ENCODE data around the gene GKN2.

The GKN2 gene

DNA sequence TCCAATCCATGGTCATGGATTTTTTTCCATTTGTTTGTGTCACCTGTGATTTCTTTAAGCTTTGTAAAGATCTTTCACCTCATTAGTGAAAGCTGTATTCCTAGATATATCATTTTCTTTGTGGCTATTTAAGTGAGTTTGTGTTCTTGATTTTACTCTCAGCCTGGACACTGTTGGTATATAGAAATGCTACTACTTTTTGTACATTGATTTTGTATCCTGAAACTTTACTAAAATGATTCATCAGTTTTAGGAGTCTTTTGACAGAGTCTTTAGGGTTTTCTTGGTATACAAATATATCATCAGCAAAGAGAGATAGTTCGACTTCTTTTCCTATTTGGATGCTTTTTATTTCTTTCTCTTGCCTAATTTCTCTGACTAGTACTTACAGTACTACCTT lies 12.3 kb downstream of the GKN2 start:
- H3K4me3 ChIP-seq (ENCODE audit: low read length in 2 of 2): no peak overlapping the region
- no peaks in the 10 kb centered on the region for H3K4me1 ChIP-seq (ENCODE audit: control insufficient read depth in 2 of 2, insufficient read depth in 2 of 2, low read length in 2 of 2)
- H3K27me3 ChIP-seq (ENCODE audit: control insufficient read depth in 2 of 2, insufficient read depth in 2 of 2, low read length in 2 of 2): peaks cover 0 to under 1% of the 10 kb centered on the region in 2 donors
- no peak overlapping the region for H3K27ac ChIP-seq (ENCODE audit: low read depth in 2 of 2, low read length in 2 of 2)
- H3K9me3 ChIP-seq (ENCODE audit: control insufficient read depth in 2 of 2, low read length in 2 of 2): no peaks in the 10 kb centered on the region
- no peak overlapping the region for H3K9ac ChIP-seq (ENCODE audit: low read depth in 1 of 2, low read length in 2 of 2)
- no peaks in the 10 kb centered on the region for H3K36me3 ChIP-seq (ENCODE audit: control insufficient read depth in 2 of 2, insufficient read depth in 2 of 2, low read length in 2 of 2)

DNA sequence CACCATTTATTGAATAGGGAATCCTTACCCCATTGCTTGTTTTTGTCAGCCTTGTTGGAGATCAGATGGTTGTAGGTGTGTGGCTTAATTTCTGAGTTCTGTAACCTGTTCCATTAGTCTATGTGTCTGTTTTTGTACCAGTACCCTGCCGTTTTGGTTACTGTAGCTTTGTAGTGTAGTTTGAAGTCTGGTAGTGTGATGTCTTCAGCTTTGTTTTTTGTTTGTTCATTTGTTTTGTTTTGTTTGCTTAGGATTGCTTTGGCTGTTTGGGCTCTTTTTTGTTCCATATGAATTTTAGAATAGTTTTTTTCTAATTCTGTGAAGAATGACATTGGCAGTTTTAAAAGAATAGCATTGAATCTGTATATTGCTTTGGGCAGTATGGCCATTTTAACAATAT lies 12.7 kb downstream of the GKN2 start:
- Histone ChIP-seq H3K9ac (ENCODE audit: low read depth in 1 of 2, low read length in 2 of 2) (no peak overlapping the region), H3K36me3 (ENCODE audit: control insufficient read depth in 2 of 2, insufficient read depth in 2 of 2, low read length in 2 of 2) (no peaks in the 10 kb centered on the region), H3K4me3 (ENCODE audit: low read length in 2 of 2) (no peak overlapping the region), H3K27me3 (ENCODE audit: control insufficient read depth in 2 of 2, insufficient read depth in 2 of 2, low read length in 2 of 2) (peaks cover 0 to 1% of the 10 kb centered on the region in 2 donors), H3K9me3 (ENCODE audit: control insufficient read depth in 2 of 2, low read length in 2 of 2) (no peaks in the 10 kb centered on the region), H3K4me1 (ENCODE audit: control insufficient read depth in 2 of 2, insufficient read depth in 2 of 2, low read length in 2 of 2) (no peaks in the 10 kb centered on the region), H3K27ac (ENCODE audit: low read depth in 2 of 2, low read length in 2 of 2) (no peak overlapping the region)

DNA sequence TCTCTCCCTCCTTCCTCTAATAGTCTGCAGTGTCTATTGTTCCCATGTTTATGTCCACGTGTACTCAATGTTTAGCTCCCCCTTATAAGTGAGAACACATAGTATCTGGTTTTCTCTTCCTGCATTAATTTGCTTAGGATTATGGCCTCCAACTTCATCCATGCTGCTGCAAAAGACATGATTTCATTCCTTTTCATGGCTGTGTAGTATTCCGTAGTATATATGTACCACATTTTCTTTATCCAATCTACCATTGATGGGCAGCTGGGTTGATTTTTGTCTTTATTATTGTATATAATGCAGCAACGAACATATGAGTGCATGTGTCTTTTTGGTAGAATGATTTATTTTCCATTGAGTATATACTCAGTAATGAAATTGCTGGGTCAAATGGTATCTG lies 13.8 kb downstream of the GKN2 start:
- H3K4me1 ChIP-seq (ENCODE audit: control insufficient read depth in 2 of 2, insufficient read depth in 2 of 2, low read length in 2 of 2): no peaks in the 10 kb centered on the region
- no peaks in the 10 kb centered on the region for H3K36me3 ChIP-seq (ENCODE audit: control insufficient read depth in 2 of 2, insufficient read depth in 2 of 2, low read length in 2 of 2)
- H3K27me3 ChIP-seq (ENCODE audit: control insufficient read depth in 2 of 2, insufficient read depth in 2 of 2, low read length in 2 of 2): peaks cover 0 to 1% of the 10 kb centered on the region in 2 donors
- no peaks in the 10 kb centered on the region for H3K9me3 ChIP-seq (ENCODE audit: control insufficient read depth in 2 of 2, low read length in 2 of 2)
- H3K27ac ChIP-seq (ENCODE audit: low read depth in 2 of 2, low read length in 2 of 2): no peak overlapping the region
- no peak overlapping the region for H3K9ac ChIP-seq (ENCODE audit: low read depth in 1 of 2, low read length in 2 of 2)
- no peak overlapping the region for H3K4me3 ChIP-seq (ENCODE audit: low read length in 2 of 2)

DNA sequence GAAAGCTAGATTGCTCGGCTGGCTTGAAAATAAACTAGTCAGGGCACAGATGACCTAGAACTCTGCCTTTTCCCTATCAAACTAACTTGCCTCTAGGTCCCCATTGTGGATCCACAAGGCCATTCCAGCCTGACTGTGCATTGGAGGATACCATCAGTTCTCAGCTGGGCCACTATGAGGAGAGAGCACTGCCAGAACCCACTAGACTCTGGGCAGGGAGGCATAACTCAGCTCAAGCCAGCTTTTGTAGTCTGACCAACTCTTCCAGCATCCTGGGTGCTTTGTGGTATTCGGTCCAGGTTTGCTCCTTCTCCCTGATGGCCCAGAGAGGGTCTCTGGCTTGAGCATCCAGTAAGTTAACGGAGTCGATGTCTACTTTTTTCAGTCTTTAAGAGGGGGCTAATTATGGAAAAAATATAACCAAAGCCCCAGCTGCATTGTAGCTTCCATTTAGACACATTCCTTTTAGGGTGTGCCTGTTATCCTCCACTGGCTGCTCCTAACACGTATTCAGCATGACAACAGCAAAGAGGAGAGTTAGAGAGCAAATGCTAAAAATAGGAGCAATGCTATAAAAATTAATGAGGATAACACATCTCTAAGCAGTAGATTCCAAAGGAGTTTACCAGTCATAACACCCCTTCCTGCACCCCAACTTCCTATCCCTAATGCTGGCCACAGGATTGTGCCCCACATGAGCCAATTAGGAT lies 15.2 kb downstream of the GKN2 start:
- Histone ChIP-seq H3K27ac (ENCODE audit: low read depth in 2 of 2, low read length in 2 of 2) (no peak overlapping the region), H3K4me1 (ENCODE audit: control insufficient read depth in 2 of 2, insufficient read depth in 2 of 2, low read length in 2 of 2) (no peaks in the 10 kb centered on the region), H3K4me3 (ENCODE audit: low read length in 2 of 2) (no peak overlapping the region), H3K36me3 (ENCODE audit: control insufficient read depth in 2 of 2, insufficient read depth in 2 of 2, low read length in 2 of 2) (no peaks in the 10 kb centered on the region), H3K9me3 (ENCODE audit: control insufficient read depth in 2 of 2, low read length in 2 of 2) (no peaks in the 10 kb centered on the region), H3K9ac (ENCODE audit: low read depth in 1 of 2, low read length in 2 of 2) (no peak overlapping the region), H3K27me3 (ENCODE audit: control insufficient read depth in 2 of 2, insufficient read depth in 2 of 2, low read length in 2 of 2) (peaks cover 0 to 1% of the 10 kb centered on the region in 2 donors)

DNA sequence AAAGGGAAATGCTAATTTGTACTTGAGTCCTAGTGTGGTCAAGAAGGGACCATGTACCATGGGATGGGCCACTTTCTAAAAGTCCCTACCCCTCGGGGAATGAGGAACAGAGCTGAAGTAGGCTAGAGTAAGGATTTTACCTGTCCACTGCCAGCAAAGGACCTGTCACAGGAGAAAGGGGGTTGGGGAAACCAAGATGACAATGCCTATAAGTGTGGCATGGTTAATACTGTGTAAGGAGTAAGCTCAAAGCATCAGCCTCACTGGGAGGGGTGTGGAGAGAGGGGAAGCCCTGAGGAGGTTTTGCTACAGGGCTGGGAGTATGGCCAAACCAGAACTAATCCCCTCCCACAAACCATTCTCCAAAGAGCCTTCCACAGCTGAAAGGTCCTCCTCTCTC lies 15.8 kb downstream of the GKN2 start:
- H3K27ac ChIP-seq (ENCODE audit: low read depth in 2 of 2, low read length in 2 of 2): no peak overlapping the region
- no peaks in the 10 kb centered on the region for H3K9me3 ChIP-seq (ENCODE audit: control insufficient read depth in 2 of 2, low read length in 2 of 2)
- H3K27me3 ChIP-seq (ENCODE audit: control insufficient read depth in 2 of 2, insufficient read depth in 2 of 2, low read length in 2 of 2): peaks cover 0 to 1% of the 10 kb centered on the region in 2 donors
- no peak overlapping the region for H3K4me3 ChIP-seq (ENCODE audit: low read length in 2 of 2)
- H3K36me3 ChIP-seq (ENCODE audit: control insufficient read depth in 2 of 2, insufficient read depth in 2 of 2, low read length in 2 of 2): no peaks in the 10 kb centered on the region
- no peak overlapping the region for H3K9ac ChIP-seq (ENCODE audit: low read depth in 1 of 2, low read length in 2 of 2)
- no peaks in the 10 kb centered on the region for H3K4me1 ChIP-seq (ENCODE audit: control insufficient read depth in 2 of 2, insufficient read depth in 2 of 2, low read length in 2 of 2)

DNA sequence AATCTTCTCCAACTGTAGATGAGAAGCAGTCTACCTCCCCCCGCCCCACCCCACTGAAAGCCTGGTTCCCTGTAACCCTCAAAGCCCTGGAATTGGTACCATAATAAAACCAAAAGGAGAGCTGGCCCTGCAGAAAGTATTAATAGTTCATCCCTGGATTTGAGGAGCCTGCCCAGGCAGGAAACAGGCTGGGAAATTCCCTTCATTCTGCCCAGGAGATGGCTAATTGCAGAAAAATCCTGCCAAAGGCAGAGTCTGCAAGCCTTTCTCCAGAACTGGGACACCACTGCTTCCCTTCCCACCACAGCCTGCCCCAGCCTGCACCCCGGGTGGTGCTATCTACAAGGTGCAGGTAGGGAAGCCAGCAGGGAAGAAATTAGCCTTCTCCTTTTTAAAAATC lies 16.3 kb downstream of the GKN2 start:
- Histone ChIP-seq H3K27me3 (ENCODE audit: control insufficient read depth in 2 of 2, insufficient read depth in 2 of 2, low read length in 2 of 2) (peaks cover 0 to 1% of the 10 kb centered on the region in 2 donors), H3K36me3 (ENCODE audit: control insufficient read depth in 2 of 2, insufficient read depth in 2 of 2, low read length in 2 of 2) (no peaks in the 10 kb centered on the region), H3K9ac (ENCODE audit: low read depth in 1 of 2, low read length in 2 of 2) (no peak overlapping the region), H3K4me1 (ENCODE audit: control insufficient read depth in 2 of 2, insufficient read depth in 2 of 2, low read length in 2 of 2) (no peaks in the 10 kb centered on the region), H3K4me3 (ENCODE audit: low read length in 2 of 2) (no peak overlapping the region), H3K27ac (ENCODE audit: low read depth in 2 of 2, low read length in 2 of 2) (no peak overlapping the region), H3K9me3 (ENCODE audit: control insufficient read depth in 2 of 2, low read length in 2 of 2) (no peaks in the 10 kb centered on the region)

DNA sequence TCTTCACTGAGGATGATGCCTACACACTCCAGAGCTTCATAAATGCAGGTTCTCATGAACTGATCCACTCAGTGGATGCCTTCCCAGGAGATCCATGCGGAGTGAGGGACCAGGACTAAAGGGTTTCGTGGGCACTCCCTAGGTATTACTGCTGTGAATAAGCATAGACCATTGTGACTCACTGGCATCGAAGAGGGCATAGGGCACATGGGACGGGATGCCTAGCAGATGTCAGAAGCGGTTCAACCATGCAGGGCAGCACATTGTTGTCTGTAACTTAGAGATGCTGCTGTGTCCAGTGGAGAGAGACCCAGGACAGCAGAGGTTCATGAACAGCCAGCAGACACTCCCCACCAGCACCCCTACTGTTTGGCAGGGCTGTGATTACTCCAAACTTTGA lies 17.2 kb downstream of the GKN2 start:
- H3K9me3 ChIP-seq (ENCODE audit: control insufficient read depth in 2 of 2, low read length in 2 of 2): no peaks in the 10 kb centered on the region
- H3K4me3 ChIP-seq (ENCODE audit: low read length in 2 of 2): no peak overlapping the region
- H3K9ac ChIP-seq (ENCODE audit: low read depth in 1 of 2, low read length in 2 of 2): no peak overlapping the region
- no peaks in the 10 kb centered on the region for H3K4me1 ChIP-seq (ENCODE audit: control insufficient read depth in 2 of 2, insufficient read depth in 2 of 2, low read length in 2 of 2)
- no peaks in the 10 kb centered on the region for H3K36me3 ChIP-seq (ENCODE audit: control insufficient read depth in 2 of 2, insufficient read depth in 2 of 2, low read length in 2 of 2)
- no peak overlapping the region for H3K27ac ChIP-seq (ENCODE audit: low read depth in 2 of 2, low read length in 2 of 2)
- peaks cover 0 to 1% of the 10 kb centered on the region in 2 donors for H3K27me3 ChIP-seq (ENCODE audit: control insufficient read depth in 2 of 2, insufficient read depth in 2 of 2, low read length in 2 of 2)

DNA sequence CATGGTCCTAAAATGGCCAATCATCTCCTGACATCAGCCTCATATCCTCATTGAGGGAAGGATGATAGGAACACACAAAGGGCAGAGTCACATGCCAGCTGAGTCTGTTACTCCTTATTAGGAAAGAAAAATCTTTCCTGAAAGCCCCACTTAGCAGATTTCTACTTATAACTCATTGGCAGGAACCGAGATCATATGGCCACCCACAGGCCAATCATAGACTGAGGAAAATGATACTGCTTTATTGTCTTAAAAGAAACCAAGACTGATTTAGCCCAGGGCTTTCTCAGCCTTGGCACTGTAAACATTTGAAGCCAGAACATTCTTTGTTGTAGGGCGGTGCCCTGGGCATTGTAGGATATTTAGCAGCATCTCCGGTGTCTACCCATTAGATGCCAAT lies 18.7 kb downstream of the GKN2 start:
- Histone ChIP-seq H3K9me3 (ENCODE audit: control insufficient read depth in 2 of 2, low read length in 2 of 2) (no peaks in the 10 kb centered on the region), H3K36me3 (ENCODE audit: control insufficient read depth in 2 of 2, insufficient read depth in 2 of 2, low read length in 2 of 2) (no peaks in the 10 kb centered on the region)

DNA sequence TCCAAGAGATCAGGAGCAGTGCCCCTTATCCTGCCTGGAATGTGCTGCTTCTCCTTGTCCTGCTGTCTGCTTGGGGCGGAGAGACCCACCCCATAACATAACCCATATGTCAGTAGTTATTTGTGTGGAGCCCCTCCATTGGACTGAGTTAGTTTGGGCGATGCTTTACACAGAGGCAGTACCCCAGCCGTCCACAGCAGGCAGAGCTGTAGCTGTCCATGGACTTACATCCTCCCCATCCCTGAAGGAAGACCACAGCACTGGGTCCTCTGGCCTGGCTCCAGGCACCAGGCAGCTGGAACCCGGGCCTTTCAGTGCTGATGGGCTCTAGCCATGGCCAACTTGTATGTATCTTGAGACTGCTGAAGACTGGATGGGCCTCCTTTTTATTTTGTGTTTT lies 20.3 kb downstream of the GKN2 start:
- peaks cover 0 to 1% of the 10 kb centered on the region in 2 donors for H3K27me3 ChIP-seq (ENCODE audit: control insufficient read depth in 2 of 2, insufficient read depth in 2 of 2, low read length in 2 of 2)
- H3K9me3 ChIP-seq (ENCODE audit: control insufficient read depth in 2 of 2, low read length in 2 of 2): no peaks in the 10 kb centered on the region
- no peak overlapping the region for H3K4me3 ChIP-seq (ENCODE audit: low read length in 2 of 2)
- H3K4me1 ChIP-seq (ENCODE audit: control insufficient read depth in 2 of 2, insufficient read depth in 2 of 2, low read length in 2 of 2): no peaks in the 10 kb centered on the region
- H3K36me3 ChIP-seq (ENCODE audit: control insufficient read depth in 2 of 2, insufficient read depth in 2 of 2, low read length in 2 of 2): no peaks in the 10 kb centered on the region
- H3K9ac ChIP-seq (ENCODE audit: low read depth in 1 of 2, low read length in 2 of 2): no peak overlapping the region
- H3K27ac ChIP-seq (ENCODE audit: low read depth in 2 of 2, low read length in 2 of 2): no peak overlapping the region

More for the DNA sequence above, 18.7 kb downstream of the GKN2 start:
- H3K4me3 ChIP-seq (ENCODE audit: low read length in 2 of 2): no peak overlapping the region
- H3K4me1 ChIP-seq (ENCODE audit: control insufficient read depth in 2 of 2, insufficient read depth in 2 of 2, low read length in 2 of 2): no peaks in the 10 kb centered on the region
- peaks cover 0 to 1% of the 10 kb centered on the region in 2 donors for H3K27me3 ChIP-seq (ENCODE audit: control insufficient read depth in 2 of 2, insufficient read depth in 2 of 2, low read length in 2 of 2)
- H3K9ac ChIP-seq (ENCODE audit: low read depth in 1 of 2, low read length in 2 of 2): no peak overlapping the region
- no peak overlapping the region for H3K27ac ChIP-seq (ENCODE audit: low read depth in 2 of 2, low read length in 2 of 2)

DNA sequence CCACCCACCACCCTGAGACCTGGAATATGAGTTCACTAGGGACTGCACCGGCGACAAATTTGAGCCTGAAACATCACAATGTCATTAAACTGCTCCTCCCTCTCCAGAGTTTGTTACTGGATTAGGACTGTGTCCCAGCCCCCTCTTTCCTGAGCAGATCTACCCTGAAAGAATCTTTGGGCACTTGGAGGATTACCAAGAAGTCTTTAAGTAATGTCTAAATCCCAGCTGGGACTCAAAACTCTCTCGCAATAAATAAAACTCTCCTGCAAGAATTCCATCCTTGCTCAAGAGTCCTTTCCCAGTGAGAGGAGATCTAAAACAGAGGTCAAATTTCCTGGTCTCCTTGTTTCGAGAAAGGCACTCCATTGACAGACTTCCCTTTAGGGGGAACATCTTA lies 20.9 kb downstream of the GKN2 start:
- H3K27ac ChIP-seq (ENCODE audit: low read depth in 2 of 2, low read length in 2 of 2): no peak overlapping the region
- no peak overlapping the region for H3K9ac ChIP-seq (ENCODE audit: low read depth in 1 of 2, low read length in 2 of 2)
- H3K4me3 ChIP-seq (ENCODE audit: low read length in 2 of 2): no peak overlapping the region
- H3K27me3 ChIP-seq (ENCODE audit: control insufficient read depth in 2 of 2, insufficient read depth in 2 of 2, low read length in 2 of 2): peaks cover 0 to 1% of the 10 kb centered on the region in 2 donors
- H3K36me3 ChIP-seq (ENCODE audit: control insufficient read depth in 2 of 2, insufficient read depth in 2 of 2, low read length in 2 of 2): no peaks in the 10 kb centered on the region
- no peaks in the 10 kb centered on the region for H3K9me3 ChIP-seq (ENCODE audit: control insufficient read depth in 2 of 2, low read length in 2 of 2)
- H3K4me1 ChIP-seq (ENCODE audit: control insufficient read depth in 2 of 2, insufficient read depth in 2 of 2, low read length in 2 of 2): no peaks in the 10 kb centered on the region

Measured in mucosa of rectum (tissue), 2 donors.